A549 treated with CpdA at 1 μM for 4 hours (cell line): Measurements from ENCODE around the gene FDXR. TPM values are rescaled to one million over a fixed set of nuclear protein-coding genes. Genes with fewer than 3 reads are reported as not detected.

Experiments
- total RNA-seq: library from RNA; stranded (reverse); fragments of 200-300 nt; extraction: Qiagen RNA extraction; gene quantifications from 5 replicates; pipeline ENCODE4 v1.2.3, GENCODE V29; 2022; ENCODE audit warnings: low read depth

Gene FDXR
- 47.7 to 70.8 TPM (median 64.3 TPM) in 5 replicates for total RNA-seq

DNA sequence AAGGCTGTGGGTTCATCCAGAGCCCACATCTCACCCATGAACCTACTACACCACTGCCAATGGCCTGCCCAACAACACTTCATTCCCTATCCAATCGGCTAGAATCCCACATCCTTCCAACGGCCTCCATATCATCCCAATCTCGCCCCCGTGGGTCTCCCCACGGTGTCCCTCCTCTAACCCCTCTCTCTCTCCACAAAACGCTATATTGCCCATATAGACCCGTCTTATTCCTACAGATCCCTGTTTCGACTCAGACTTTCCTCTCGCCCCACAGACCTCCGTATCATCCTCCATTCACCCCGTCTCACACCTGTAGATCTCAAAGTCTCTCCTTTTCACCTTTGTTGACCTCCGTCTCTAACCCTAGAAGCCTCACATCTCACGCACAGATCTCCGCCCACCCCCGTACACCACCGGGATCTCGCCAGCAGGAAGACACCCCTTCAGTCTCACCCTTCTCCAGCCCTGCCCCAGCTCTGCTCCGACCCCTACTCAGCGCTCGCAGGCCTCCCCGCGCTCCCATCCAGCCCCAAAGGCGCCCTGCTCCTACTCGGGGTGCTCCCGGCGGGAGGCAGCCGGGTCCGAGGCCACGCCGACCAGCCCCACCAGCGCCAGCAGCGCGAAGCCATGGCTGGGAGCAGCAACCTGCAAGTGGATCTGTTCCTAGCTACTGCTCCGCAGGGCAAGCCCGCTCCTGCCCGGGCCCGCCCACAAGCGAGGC lies at the start of gene FDXR:
TSS of gene FDXR (minus strand) at position 682 of the 724 bp plus-strand sequence. CDS start at position 632, 50 bp downstream.

DNA sequence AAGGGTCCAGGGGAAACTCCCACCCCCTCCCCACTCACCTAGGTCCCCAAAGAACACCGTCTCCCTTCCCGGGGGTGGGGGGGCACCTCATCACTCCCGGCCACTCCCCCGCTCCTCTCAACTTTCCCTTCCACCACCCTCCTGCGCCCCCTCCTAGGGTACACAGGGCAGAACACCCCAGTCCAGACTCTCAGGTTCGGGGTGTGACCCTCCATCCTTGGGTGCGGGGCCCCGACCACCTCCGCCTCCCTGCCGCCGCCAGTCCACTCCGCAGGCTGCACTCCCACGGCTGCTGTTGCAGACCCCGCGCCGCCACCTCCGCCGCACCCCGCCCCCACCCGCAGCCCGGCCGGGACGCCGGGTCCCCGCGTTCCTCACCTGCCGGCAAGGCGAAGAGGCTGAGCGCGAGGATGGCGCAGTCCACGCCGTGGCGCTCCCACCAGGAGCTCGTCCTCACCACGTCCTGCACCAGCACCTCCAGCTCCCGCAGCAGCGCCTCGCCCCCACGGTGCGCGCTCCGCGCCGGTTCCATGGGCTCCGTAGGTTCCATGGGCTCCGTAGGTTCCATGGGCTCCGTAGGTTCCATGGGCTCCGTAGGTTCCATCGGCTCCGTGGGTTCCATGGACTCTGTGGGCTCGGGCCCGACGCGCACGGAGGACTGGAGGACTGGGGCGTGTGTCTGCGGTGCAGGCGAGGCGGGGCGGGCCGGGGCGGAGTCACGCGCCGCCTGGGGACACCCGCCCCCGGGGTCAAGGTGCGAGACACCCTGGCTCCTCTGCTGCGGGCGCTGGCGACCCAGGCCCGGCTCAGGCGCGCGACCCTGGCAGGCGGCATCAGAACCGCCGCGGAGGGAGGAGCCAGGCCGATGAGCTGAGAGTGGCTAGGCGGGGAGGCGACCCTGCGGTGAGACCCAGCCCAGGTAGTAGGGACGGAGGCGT lies 20.4 kb upstream of the FDXR start, which contains the start of gene FADS6:
TSS of gene FADS6 (minus strand) at position 660 of the 938 bp plus-strand sequence. CDS start at position 622, 38 bp downstream.

DNA sequence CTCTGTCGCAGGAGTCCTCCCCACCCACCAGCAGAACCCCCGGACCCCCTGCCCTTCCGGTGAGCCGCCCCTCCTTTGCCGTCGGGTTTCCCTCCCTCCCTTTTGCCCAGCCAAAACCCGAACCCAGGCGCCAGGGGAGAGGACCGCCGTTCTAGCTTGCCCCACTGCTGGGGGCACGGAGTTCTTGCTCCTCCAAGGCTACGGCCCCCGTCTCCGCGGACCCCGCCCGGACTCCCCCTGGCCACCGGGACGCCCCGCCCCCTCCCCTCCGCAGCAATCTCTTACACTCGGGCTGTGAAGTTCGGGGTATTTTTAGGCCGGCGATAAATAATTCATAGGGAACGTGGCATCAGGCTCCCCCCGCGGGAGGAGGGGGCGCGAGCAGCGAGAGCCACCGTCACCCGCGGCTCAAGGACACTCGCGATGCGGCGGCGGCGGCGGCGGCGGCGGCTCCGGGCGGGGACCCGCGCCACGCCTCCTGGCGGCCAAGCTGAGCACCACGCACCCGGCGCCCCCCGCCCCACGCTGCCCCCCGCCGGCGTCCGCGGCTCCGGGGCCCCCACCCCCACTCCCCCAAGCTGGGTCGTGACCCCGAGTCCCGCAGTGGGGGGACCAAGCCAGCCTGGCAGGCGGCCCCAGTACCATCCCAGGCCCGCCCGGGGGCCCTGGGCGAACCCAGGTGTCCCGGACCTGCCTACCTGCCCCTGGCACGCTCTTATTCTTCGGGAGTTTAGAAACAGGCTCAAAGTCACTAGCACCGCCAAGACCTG lies 13.2 kb downstream of the FDXR start, which contains the start of gene GRIN2C:
TSS of gene GRIN2C (minus strand) at position 427 of the 770 bp plus-strand sequence. CDS start 4,793 bp downstream, outside the sequence.

Other genes starting within 250 kb of the FDXR start
- not detected in 5 replicates for gene CD300E, start 249.3 kb downstream of the FDXR start, total RNA-seq
- not detected in 5 replicates for gene CD300LF, start 160.1 kb downstream of the FDXR start, total RNA-seq
- gene RAB37, start 135.7 kb downstream of the FDXR start, total RNA-seq: 1.0 to 1.6 TPM (median 1.1 TPM) in 5 replicates
- 31.8 to 50.4 TPM (median 46.4 TPM) in 5 replicates for gene NHERF1, start 124.4 kb downstream of the FDXR start, total RNA-seq
- 50.8 to 65.8 TPM (median 54.7 TPM) in 5 replicates for gene NAT9, start 96.6 kb downstream of the FDXR start, total RNA-seq
- 0.22 to 0.71 TPM (median 0.25 TPM) in 5 replicates for gene GRIN2C, start 13.1 kb downstream of the FDXR start, total RNA-seq
- gene FADS6, start 20.6 kb upstream of the FDXR start, total RNA-seq: not detected in 5 replicates
- gene USH1G, start 50.3 kb upstream of the FDXR start, total RNA-seq: 0.02 to 0.12 TPM (median 0.08 TPM) in 4 of 5 replicates, not detected in the other
- 0.06 to 0.17 TPM (median 0.08 TPM) in 4 of 5 replicates, not detected in the other for gene OTOP2, start 51.3 kb upstream of the FDXR start, total RNA-seq
- not detected in 5 replicates for gene OTOP3, start 62.9 kb upstream of the FDXR start, total RNA-seq
- gene HID1, start 99.8 kb upstream of the FDXR start, total RNA-seq: 6.6 to 8.5 TPM (median 7.2 TPM) in 5 replicates
- gene CDR2L, start 114.6 kb upstream of the FDXR start, total RNA-seq: 33.1 to 46.8 TPM (median 45.6 TPM) in 5 replicates
- 77.1 to 83.4 TPM (median 81.1 TPM) in 5 replicates for gene MRPL58, start 139.7 kb upstream of the FDXR start, total RNA-seq
- gene ATP5PD, start 174.0 kb upstream of the FDXR start, total RNA-seq: 479 to 548 TPM (median 503 TPM) in 5 replicates
- 27.8 to 28.7 TPM (median 27.9 TPM) in 5 replicates for gene KCTD2, start 174.2 kb upstream of the FDXR start, total RNA-seq
- gene SLC16A5, start 215.0 kb upstream of the FDXR start, total RNA-seq: 20.6 to 29.3 TPM (median 26.9 TPM) in 5 replicates
- 17.8 to 22.6 TPM (median 18.7 TPM) in 5 replicates for gene ARMC7, start 237.0 kb upstream of the FDXR start, total RNA-seq